Stimulated activated naive CD4-positive, alpha-beta T cell treated with Interleukin-2 at 50 U/mL for 16 hours (primary cell): Measurements from ENCODE around the gene SEMA3C.
"Not testable (repeated sequence)": the region's sequence is repeated elsewhere in the genome, so short reads cannot be mapped to it uniquely, and the experiment has no call there.

Experiments used
- DNase-seq: peaks from one replicate; lab custom pipeline; 2025; lab: John Stamatoyannopoulos, UW

SEMA3C gene

DNA sequence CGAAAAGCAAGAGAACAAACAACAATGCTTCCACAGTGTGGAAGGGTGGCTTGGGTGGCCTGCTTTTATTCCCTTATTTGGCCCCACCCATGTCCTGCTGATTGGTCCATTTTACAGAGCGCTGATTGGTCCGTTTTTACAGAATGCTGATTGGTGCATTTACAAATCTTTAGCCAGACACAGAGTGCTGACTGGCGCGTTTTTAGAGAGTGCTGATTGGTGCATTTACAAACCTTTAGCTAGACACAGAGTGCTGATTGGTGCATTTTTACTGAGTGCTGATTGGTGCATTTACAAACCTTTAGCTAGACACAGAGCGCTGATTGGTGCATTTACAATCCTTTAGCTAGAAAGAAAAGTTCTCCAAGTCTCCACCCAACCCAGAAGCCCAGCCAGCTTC lies 8.1 kb upstream of the SEMA3C start:
- DNase-seq, result not testable (repeated sequence)

DNA sequence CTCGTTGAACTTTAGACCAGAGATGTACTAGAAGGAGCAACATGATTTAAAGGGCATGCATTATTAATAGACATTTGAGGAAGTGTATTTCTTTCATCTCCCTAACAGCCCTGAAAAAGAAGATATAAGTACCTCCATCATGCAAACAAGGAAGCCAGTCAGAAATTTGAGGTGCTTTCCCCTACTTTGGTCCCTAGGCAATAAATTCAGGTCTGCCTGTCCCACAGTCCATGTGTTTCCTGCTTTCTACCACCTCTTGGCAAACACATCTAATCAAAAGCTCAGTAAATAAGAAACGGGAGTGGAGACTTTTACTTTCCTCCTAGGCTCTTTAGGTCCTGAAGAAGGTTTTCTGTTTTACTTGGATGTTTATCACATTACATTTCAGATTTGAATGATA lies 5.2 kb upstream of the SEMA3C start:
- no peak for DNase-seq

DNA sequence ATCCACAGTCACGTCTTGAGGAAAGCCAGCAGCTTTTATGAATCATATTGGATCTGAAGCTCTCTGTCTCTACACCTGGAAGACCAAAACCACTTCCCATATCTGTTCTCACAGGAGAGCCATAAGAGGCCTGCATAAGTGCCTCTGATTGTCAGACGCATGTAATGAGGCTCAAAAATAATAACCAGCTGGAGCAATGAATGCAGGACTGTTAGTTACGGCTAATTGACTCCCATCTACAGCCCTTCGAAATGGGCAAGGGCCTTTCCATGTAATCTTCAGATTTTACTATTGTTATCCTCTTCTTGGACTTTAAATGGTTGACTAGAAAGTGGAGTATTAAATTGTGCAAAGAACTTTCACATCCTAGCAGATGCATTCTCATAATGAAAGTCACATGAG lies 4.4 kb upstream of the SEMA3C start:
- no peak for DNase-seq

DNA sequence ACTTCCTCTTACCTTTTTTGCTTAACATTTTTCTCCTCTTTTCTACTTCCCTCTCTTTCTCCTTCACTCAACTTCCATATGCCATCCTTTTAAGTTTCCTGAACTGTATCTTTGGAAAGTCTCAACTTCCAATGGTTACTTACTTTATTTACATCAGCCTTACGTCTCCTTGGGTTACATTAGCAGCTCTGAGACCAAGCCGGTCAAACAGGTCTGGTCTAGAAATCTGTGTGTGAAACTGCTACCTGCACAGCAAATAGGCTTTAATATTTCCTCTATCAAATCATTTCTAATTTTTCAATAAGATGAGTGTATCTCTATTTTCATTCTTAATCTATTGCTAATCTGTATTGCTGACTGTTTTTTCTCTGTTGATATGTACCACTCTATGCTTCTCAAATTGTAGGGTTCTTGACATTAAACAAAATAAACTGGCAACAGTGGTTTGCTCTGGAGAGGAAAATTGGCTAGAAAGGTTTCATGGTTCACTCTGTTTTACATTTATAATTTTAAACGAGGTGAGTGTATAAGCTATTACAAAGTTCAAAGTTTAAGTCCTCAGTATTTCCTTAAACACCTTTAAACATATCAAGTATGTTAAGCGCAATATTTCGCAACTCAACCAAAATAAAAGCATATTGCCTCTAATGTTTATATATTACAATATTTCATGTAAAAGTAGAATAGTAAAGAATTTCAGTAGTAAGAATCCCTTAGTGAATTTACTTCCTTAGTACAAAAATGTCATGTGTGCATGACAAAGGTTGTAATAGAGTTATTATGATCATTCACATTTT lies 3.6 kb upstream of the SEMA3C start:
- no peak for DNase-seq

DNA sequence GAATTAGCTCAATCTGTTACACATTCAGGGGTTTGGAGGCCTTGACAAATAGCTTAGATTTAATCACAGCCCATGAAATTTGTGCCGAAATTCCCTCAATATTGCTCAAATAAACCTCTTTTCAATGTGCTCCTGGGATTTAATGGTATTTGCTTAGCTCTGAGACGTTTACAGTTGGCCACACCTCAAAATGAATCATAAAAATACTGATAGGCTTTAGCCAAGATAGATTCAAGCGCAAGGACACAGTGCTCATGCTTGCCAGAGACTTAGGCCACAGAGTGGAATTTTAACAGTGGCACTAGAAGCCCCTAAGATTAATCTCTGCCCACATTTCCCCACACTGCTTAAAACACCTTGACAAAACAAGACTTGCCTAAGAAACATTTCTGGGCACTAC lies 2.3 kb upstream of the SEMA3C start:
- DNase-seq, result no peak

DNA sequence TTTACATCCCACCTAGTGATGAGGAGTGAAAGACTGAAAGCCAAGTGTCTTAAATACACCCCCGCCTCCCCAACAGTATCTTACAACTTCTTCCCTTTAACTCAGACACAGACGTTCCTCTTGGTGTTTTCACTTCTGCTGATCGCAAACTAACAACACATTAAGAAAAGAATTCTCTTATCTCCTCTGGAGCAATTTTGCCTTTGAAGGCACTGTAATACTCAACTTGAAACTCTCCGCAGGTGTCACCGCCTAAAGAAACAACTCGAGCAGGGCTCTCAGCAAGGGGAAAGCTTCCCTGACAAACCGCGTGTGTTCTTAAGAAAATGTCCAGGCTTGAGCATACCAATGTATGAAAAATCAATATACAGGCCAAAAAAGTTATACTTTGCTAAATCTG lies 452 bp downstream of the SEMA3C start:
- no peak for DNase-seq

DNA sequence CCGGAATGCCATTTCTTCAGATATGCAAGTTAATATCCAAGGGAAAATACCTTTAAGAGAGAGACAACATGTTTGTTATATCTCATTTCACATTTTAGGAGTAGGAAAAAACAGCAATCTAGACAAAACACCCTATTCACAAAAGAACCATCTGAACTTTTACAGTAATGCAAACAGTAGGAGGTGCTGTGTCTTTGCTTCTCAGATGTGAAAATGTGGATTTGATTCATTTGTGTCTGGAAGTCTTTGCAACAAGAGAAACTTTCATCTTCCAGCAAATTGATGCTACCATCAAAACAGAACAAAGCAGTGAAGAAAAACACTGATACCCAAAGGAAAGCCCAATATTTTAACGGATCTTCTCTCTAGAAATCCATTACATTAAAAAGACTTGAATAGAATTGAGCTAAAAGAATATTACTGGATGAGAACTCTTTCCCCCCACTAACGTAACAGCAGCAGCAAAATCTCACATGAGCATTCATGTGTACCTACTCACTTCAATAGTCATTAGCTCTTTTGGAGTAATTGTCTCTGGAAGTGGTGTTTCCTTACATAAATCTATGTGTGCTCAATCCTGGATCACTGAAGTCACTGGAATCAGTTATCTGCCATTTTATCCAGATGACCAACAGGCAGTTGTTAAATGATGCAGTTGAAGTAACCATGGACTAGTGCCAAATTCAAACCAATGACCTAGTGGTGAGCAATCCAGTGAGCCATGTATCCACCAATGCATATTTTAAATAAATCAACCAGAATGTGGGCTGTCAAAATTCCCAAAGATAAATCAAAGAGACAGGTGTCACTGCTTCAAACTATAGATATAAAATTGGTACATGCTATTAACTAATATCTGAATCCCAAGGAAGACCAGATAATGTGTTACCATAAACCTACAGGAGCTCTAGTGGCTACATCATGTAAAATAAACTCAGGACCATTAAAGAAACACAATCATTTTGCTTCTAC lies 1.8 kb downstream of the SEMA3C start:
- no peak for DNase-seq

DNA sequence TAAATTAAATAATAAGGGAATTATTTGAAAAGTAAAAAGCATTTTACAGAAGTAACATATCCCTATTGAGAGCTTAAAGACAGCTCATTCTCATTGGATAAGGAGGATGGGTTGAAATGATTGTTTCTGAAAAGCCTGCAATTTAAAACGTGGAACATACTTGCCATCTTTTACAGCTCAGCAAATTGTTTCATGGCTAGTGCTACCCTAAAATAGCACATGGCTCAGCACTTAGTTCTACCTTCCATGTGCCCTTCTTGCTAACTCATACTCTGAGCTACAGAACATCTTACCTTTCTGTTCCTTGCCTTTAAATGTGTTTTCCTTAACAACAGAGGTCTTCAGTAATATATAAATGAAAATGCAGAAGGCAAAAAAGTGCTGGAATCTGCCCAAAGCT lies 8.6 kb downstream of the SEMA3C start:
- no peak for DNase-seq

DNA sequence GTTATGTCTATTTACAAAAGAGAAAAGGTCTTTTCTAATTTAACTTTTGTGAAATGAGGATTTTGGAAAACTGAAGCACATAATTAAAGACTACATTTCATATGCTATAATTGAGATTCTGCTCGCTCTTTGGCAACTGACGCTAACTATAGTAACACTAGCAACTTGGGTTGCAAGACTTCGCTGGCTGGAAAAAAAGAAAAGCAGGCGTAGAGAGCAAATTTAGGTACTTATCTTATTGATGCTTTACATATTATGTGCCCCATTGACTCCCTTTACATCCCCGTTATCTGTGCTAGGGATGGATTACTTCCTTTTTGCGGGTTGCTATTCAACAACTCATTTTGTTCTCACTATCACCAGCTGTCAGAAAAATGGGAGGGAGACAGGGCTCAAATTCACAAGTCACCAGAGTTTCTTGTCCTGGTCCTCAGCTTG lies 10.5 kb downstream of the SEMA3C start:
- DNase-seq, result no peak

DNA sequence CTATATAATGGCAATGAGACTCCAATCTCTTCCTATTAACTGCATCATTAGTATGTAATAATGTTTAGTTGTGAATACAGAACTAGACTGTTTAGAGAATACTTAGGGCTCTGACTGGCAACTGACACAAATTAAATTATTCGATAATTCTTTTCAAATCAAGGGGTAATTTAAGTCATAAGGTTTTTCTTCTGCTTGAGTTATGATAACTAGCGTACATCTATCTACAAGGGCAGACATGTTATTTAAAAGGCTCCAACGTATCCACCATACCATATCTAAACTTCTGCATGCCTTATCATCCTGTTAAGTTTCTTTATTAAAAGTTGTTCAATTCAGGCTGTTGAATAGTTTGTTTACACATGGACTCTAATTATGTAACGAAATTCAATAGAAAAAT lies 11.2 kb downstream of the SEMA3C start:
- no peak for DNase-seq

DNA sequence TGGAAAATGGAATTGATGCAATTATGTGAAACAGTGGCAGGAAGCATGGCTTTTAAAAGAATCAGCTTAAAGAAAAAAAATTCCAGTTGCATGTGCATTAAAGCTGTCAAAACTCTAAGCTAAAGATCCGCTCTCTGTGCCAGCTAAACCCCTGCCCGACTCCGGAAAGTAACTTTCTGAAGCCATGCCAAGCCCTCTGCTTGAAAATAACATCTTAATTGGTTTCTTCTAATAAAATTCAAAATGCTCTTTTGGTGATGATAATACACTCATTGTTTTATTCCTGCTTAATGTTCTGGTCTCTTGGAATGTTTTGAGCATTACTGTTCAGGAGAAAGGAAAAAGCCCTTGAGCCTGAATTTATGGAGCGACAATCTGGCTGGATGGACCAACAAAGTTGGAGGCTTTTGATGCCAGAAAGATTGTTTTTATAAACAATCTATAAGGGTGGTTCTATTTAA lies 11.7 kb downstream of the SEMA3C start:
- no peak for DNase-seq

DNA sequence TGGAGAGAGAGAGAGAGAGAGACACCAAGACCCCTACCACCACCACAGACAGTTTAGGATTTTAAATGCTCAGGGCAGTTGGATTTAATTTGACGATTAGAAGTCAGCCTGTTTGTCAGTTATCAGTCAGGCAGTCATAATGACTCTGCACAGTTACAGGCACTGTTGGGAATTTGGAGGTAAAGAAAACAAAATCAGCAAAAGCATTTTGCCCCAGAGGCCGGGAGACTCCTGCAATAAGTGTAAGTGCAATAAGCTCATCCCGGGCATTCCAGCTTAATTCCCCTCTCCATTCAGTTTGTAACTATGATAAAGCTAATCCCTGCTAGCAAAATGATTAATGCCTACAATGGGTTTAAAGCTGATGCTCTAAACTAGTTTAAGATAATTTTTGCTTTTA lies 13.5 kb downstream of the SEMA3C start:
- no peak for DNase-seq

DNA sequence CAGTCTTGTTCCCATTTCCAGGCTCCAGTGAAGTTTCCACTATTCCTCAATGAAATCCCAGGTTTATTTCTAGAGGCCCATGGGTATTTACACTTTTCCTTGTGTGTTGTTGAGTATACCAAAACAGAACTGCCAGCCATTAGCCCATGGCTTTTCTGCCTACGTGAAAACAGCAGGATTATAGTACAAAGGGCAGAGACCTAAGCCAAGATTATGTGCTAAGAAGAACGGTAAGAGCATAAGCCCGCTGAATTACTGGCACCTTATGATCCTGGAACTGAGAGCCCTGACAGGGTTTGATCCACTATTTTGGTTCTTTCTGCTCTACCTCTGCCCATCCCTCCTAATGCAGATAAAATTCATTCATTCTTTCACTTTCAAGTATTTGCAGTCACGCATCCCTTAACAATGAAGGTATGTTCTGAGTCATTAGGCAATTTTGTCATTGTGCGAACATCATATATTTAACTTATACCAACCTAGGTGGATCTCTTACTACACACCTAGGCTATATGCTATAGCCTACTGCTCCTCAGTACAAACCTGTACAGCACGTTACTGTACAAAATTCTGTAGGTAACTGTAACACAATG lies 16.0 kb downstream of the SEMA3C start:
- DNase-seq, result no peak

DNA sequence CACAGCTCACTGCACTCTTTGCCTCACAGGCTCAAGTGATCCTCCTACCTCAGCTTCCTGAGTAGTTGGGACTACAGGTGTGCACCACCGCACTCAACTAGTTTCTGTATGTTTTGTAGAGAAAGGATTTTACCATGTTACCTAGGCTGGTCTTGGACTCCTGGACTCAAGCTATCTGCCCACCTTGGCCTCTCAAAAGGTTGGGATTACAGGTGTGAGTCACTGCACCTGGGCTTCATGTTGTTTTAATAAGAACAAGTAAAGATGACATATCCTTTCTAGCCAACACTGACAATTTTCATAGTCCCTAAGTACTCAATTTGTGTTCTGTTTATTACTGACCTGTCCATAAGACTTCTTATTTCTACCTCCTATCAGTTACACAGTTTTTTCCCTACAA lies 16.8 kb downstream of the SEMA3C start:
- no peak for DNase-seq

DNA sequence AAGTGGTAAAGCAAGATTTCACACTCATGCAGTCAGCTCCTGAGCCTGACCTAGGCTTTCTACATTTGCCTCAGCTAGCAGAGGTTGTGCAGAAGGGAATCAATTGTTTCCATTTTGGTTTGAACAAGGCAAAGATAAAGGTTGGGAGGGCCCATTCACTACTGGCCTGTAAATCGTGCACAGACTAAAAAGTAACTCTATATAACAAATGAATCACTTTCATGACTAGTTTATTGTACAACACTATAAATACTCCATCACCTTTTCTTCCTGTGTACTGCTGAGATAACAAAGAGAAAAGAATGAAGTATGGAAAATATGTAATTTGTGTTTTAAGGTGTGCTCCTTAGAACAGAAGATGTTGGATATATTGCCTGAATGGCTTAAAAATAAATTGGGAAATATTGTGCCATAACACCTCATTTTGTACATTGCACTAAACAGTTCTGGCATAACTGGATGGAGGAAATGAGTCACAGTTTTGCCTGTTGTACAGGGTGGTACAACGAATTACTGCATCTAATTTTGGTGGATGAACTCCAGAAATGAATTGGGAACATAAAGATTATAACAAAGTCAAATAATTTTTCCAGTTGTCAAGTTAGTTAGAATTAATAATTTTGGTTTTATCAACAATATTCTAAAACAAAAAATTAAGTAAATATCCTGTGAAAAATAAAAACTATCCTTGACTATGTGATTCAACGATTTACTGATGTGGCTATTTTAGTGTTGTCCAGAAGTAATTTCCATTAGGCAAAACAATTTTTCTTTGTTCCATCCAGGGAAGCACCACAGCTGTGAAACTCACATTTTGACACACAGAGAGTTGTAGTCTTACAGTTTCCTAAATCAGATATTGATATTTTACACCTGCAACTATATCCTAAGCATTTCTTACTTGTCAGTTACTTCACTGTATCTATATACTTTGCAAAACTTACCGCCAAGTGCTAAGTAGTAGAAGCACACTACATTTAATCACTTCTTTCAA lies 18.0 kb downstream of the SEMA3C start:
- DNase-seq, result no peak

DNA sequence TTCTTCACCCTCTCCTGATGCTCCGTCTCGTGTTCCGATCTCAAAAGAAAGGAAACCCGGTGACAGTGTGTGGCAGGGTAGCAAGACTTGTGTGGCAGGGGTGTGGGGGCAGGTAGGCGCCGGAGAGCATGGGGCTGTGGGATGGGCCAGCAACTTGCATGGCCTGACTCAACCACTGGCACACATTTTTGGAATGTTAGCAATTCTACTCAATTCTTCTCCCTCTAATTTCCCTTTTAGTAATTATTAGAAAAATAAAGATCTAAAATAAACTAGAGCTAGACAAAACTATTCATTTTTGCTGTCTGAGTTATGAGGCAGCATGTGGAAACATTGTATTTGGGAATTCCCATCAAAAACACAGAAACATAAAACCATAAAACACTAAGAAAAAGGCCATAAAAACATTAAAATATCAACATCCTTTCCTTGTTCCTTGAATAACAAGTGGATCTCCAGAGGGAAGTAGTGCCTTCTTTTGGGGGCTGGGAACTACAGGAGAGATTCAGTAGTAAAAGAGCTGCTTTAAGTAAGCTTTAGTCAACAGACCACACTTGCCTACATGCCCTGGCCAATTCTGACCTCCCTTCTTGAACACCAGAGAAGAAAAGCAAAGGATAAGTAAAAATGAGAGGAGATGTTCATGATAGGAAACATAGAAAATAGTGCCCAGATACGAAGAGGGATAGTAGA lies 21.8 kb downstream of the SEMA3C start:
- no peak for DNase-seq

DNA sequence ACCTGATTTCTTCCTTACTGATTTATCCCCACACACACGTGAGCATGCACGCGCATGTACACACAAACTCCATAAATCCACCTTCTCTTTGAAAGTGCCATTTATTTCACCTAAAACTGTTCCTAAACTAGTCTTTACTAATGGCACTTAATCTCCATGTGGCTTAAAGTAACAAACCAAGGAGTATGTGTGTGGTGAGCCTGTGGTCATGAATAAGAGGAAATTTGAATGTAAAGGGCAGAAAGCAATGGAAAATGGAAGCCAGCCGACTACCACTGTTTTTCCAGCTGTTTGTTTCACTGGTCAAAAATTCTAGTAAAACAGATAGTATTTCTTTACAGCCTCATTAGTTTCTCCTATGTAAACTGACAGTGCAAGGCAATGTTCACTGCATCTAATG lies 23.8 kb downstream of the SEMA3C start:
- no peak for DNase-seq

DNA sequence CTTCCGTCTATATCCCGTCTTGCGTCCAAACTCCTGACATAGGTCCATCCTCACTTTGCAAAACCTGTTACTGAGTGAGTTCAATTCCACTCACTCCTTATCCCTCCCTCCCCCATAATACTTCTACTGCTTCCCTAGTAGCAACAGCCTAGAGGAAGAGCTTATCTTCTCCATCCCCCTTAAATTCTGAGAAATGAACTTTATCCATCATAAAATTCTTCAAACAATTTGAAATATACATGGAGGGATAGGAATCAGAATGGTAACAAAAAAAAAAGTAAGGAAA lies 27.6 kb downstream of the SEMA3C start:
- DNase-seq, result no peak

DNA sequence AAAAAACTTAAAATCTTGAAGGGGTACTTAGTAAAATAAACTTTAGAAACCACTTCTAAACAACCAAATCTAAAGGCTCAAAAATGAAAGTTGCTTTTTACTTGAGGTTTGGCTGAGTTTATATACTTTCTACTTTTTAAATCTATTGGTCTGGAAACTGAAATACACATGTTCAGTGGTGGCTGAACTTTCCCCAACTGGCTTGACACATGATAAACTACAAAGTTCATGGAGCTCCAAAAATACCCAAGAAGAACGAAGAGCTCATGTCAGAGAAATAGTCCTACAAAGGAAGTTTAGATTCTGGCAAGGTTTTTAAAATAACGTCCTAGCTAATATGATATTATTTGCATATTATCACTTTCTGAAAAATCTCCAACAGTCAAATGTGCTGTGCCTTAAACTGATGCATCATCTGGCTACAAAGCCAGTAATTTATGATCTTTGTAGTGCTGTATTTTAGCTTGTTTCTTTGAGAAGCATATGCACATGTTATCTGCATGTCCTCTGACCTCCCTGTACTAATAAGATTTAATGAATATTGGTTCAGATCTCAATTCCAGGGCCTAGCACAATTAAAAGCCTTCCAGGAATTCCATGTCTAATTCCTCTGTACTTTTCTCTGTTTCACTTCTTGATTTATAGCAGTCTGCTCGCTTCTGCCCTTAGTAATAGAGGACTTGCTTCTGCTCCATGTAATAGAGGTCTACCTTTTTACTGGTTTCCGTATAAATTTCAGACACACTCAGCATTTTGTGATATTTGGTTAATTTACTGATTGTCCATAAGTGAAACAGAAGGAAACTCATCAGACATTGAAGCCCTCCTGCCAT lies 28.2 kb downstream of the SEMA3C start:
- no peak for DNase-seq

DNA sequence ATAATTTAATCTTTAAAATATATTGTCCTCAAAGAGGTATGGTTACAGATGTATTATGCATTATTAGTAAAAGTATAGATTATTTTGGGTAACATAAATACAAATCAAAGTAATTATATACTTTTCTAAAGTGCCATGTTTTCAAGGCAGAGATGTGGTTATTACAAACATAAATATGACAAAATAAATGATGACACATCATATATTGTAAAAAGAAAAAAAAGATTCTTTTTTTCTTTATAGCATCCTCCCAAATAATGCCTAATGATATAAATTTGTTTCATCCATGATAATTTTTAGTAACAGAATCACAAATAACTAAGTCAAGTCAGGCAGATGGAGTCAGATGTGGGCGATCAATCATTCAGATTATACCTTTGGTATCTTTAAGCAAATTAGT lies 29.3 kb downstream of the SEMA3C start:
- no peak for DNase-seq
